B cell (primary cell): ENCODE data around the gene TMEM182. TPM values are rescaled to one million over a fixed set of nuclear protein-coding genes. Genes with fewer than 3 reads are reported as not detected.

Experiments
- ATAC-seq: fragments of 200-7000 bp; cut with Tn5 transposase; one replicate; pipeline ENCODE4 v1.10.0; 2021; ENCODE audit warnings: low read depth, mild to moderate bottlenecking, moderate number of reproducible peaks, moderate library complexity
- CTCF ChIA-PET: fragments of 350-600 bp; sonication (Branson Sonifier 250); formaldehyde crosslinking; loops from one replicate; lab custom pipeline; 2021; ENCODE audit warnings: antibody characterized with exemption, inconsistent platforms; lab: Charles Lee
- POLR2A ChIA-PET: fragments of 350-600 bp; sonication (Branson Sonifier 250); formaldehyde crosslinking; loops from one replicate; lab custom pipeline; 2021; ENCODE audit warnings: antibody characterized with exemption; lab: Charles Lee
- DNase-seq: peaks from one replicate; pipeline ENCODE4 v3.0.0; 2013
- H2AFZ ChIP-seq: 2 replicates; pipeline ENCODE4 v1.6.1; 2012; ENCODE audit warnings: mild to moderate bottlenecking, low read depth, low read length; ENCODE audit not compliant: insufficient read depth, poor library complexity, severe bottlenecking
- H3K27ac ChIP-seq, 2 donors: 1 replicate in 1 of 2; 2 replicates in 1 of 2; pipeline ENCODE4 v1.5.1; 2012 to 2013; ENCODE audit warnings: low read length in 2 of 2, mild to moderate bottlenecking in 2 of 2, moderate library complexity in 1 of 2
- H3K27me3 ChIP-seq, 4 experiments: fragments of 200-600 bp in 1 of 4; sonication (generic) in 1 of 4; replicated peaks in 1 of 4; 1 replicate in 2 of 4; 2 replicates in 2 of 4; pipeline versions ENCODE4 v1.6.1 to v1.7.0; 2013 to 2016; ENCODE audit warnings: low read length in 3 of 4, mild to moderate bottlenecking in 2 of 4, mixed read lengths in 1 of 4, moderate library complexity in 1 of 4; ENCODE audit not compliant: insufficient read depth in 4 of 4, control insufficient read depth in 3 of 4; ENCODE audit errors: control extremely low read depth in 1 of 4
- H3K36me3 ChIP-seq, 2 experiments: replicated peaks in 1 of 2; 1 replicate in 1 of 2; 2 replicates in 1 of 2; pipeline versions ENCODE4 v1.6.1 to v1.7.1; 2013; ENCODE audit warnings: low read length in 1 of 2; ENCODE audit not compliant: insufficient read depth in 2 of 2, control insufficient read depth in 1 of 2; ENCODE audit errors: control extremely low read depth in 1 of 2, extremely low read depth in 1 of 2
- H3K4me1 ChIP-seq, 2 donors: fragments of 200-600 bp in 1 of 2; sonication (generic) in 1 of 2; 1 replicate in 1 of 2; 2 replicates in 1 of 2; pipeline versions ENCODE4 v1.5.1 to v1.6.1; 2013 to 2017; ENCODE audit warnings: low read length in 2 of 2; ENCODE audit not compliant: control insufficient read depth in 2 of 2, insufficient read depth in 2 of 2
- H3K4me2 ChIP-seq: replicated peaks from 2 replicates; pipeline ENCODE3; 2012; ENCODE audit warnings: mild to moderate bottlenecking, low read depth, low read length; ENCODE audit not compliant: poor library complexity, severe bottlenecking
- H3K4me3 ChIP-seq, 5 experiments: fragments of 200-600 bp in 1 of 5; sonication (generic) in 1 of 5; 1 replicate in 3 of 5; 2 replicates in 2 of 5; pipeline versions ENCODE4 v1.5.1 to v1.7.0; 2011 to 2016; ENCODE audit warnings: low read length in 4 of 5, mild to moderate bottlenecking in 4 of 5, low read depth in 2 of 5, control low read depth in 1 of 5, moderate library complexity in 1 of 5; ENCODE audit not compliant: insufficient read depth in 1 of 5; ENCODE audit errors: control extremely low read depth in 1 of 5, extremely low read depth in 1 of 5
- H3K79me2 ChIP-seq: fragments of 200-600 bp; sonication (generic); one replicate; pipeline ENCODE4 v1.6.0; 2016; ENCODE audit warnings: low read length; ENCODE audit not compliant: control insufficient read depth, insufficient read depth
- H3K9ac ChIP-seq: fragments of 200-600 bp; sonication (generic); 2 replicates; pipeline ENCODE4 v1.6.1; 2017; ENCODE audit warnings: mild to moderate bottlenecking, low read length, moderate library complexity
- H3K9me3 ChIP-seq, 3 donors: one replicate each; pipeline versions ENCODE4 v1.6.1 to v1.7.1; 2013; ENCODE audit warnings: low read length in 2 of 3; ENCODE audit not compliant: control insufficient read depth in 2 of 3, insufficient read depth in 1 of 3; ENCODE audit errors: control extremely low read depth in 1 of 3
- H4K20me1 ChIP-seq: 2 replicates; pipeline ENCODE4 v1.6.0; 2012; ENCODE audit warnings: mild to moderate bottlenecking, low read length; ENCODE audit not compliant: insufficient read depth, control insufficient read depth, poor library complexity, severe bottlenecking
- H3K27ac Mint-ChIP-seq: one replicate; pipeline ENCODE4 v1.8.0; 2021; ENCODE audit warnings: mixed read lengths
- H3K27me3 Mint-ChIP-seq: one replicate; pipeline ENCODE4 v1.8.0; 2021; ENCODE audit warnings: mixed read lengths
- H3K4me1 Mint-ChIP-seq: one replicate; pipeline ENCODE4 v1.8.0; 2021; ENCODE audit warnings: mixed read lengths
- H3K4me3 Mint-ChIP-seq: one replicate; pipeline ENCODE4 v1.8.0; 2021; ENCODE audit warnings: mixed read lengths
- H3K9me3 Mint-ChIP-seq: one replicate; pipeline ENCODE4 v1.8.0; 2022; ENCODE audit warnings: mixed read lengths; ENCODE audit not compliant: insufficient read depth
- EZH2 ChIP-seq: IDR thresholded peaks from 2 replicates; pipeline ENCODE4 v1.6.1; 2012; ENCODE audit warnings: borderline replicate concordance, low read depth, mild to moderate bottlenecking, moderate library complexity, low read length; ENCODE audit not compliant: insufficient read depth, poor library complexity, severe bottlenecking
- WGBS: methylation state at CpG from one replicate; pipeline ENCODE4 v1.1.5; 2013; ENCODE audit warnings: missing lambda C conversion rate; ENCODE audit not compliant: insufficient coverage; 5-methylcytosine and 5-hydroxymethylcytosine counted together
- intact Hi-C: fragments of 100-400 bp; cut with micrococcal nuclease; formaldehyde crosslinking; loops from one replicate; pipeline ENCODE4 v1.10.0; 2022
- polyA plus RNA-seq: library from polyadenylated mRNA; depleted of rRNA; stranded (reverse); fragments of >200 nt; gene quantifications from 2 replicates; pipeline ENCODE4 v1.2.3, GENCODE V29; 2012
- total RNA-seq, 2 donors: library from RNA; stranded (reverse); fragments of 120-200 nt in 1 of 2; gene quantifications; 1 replicate in 1 of 2; 2 replicates in 1 of 2; pipeline versions ENCODE4 v1.2.3 to v1.2.4, GENCODE V29; 2013 to 2022
- TF ChIP-seq, protein P1 (sequence below): fragments of 200-600 bp; IDR thresholded peaks from one replicate; pipeline ENCODE4 v1.8.0; 2022; ENCODE audit warnings: antibody characterized with exemption, mild to moderate bottlenecking

The TMEM182 gene
- total and polyA plus RNA-seq, 2 donors (not counting 1 experiment from before 2014, with no cell fraction given): 3.8 to 6.5 TPM

DNA sequence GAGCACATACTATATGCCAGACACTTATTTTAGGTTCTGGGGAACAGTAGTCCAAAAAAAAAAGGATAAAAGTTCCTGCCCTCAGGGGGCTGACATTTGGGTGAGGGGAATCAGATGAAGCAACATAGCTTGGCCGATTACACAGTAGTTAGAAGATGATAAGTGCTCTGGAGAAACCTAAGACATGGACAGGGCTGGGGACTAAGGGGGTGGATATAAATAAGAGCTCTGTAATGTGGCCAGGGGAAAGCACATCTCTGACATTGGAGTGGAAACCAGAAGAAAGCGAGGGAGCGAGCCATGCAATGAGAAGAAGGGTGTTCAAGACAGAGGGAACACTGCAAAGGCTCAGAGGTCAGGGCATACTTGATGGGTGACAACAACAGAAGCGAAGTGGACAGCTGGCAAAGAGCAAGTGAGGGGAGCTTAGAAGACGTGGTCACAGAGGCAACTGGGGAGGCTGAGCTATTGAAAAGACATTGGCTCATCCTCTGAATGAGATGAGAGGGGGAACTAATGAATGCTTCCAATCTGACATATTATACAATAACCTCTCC lies 11.4 kb downstream of the TMEM182 start:
- no peaks in the 10 kb centered on the region for H3K9me3 Mint-ChIP-seq
- no peak overlapping the region for H3K9ac ChIP-seq

DNA sequence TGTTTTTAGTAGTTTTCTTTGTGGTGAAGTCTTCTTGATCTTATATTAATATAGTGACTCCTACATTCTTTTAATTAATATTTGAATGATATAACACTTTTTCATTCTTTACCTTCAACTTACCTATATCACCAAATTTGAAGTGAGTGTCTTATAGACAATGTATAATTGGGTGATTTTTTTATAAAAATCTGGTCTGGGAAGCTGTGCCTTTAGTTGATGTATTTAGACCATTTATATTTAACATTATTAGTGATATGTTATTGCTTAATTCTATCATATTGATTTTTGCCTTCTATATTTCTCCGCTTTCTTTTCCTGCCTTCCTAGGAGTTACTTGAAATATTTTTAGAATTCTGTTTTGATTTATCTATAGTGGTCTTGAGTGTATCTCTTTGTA lies 16.4 kb downstream of the TMEM182 start:
- Histone ChIP-seq H3K9me3 (no peaks in the 10 kb centered on the region), H3K27ac (no peak overlapping the region), H3K4me2 (no peak overlapping the region), H3K27me3 (no peaks in the 10 kb centered on the region), H3K9ac (no peak overlapping the region), H3K36me3 (no peaks in the 10 kb centered on the region), H3K4me1 (no peaks in the 10 kb centered on the region), H2AFZ (no peak overlapping the region), H3K79me2 (no peaks in the 10 kb centered on the region), H3K4me3 (no peak overlapping the region), H4K20me1 (no peaks in the 10 kb centered on the region)
- TF ChIP-seq, protein P1, sequence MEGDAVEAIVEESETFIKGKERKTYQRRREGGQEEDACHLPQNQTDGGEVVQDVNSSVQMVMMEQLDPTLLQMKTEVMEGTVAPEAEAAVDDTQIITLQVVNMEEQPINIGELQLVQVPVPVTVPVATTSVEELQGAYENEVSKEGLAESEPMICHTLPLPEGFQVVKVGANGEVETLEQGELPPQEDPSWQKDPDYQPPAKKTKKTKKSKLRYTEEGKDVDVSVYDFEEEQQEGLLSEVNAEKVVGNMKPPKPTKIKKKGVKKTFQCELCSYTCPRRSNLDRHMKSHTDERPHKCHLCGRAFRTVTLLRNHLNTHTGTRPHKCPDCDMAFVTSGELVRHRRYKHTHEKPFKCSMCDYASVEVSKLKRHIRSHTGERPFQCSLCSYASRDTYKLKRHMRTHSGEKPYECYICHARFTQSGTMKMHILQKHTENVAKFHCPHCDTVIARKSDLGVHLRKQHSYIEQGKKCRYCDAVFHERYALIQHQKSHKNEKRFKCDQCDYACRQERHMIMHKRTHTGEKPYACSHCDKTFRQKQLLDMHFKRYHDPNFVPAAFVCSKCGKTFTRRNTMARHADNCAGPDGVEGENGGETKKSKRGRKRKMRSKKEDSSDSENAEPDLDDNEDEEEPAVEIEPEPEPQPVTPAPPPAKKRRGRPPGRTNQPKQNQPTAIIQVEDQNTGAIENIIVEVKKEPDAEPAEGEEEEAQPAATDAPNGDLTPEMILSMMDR: no peak
- TF ChIP-seq EZH2: no peak
- H3K9me3 Mint-ChIP-seq: no peaks in the 10 kb centered on the region
- intact Hi-C loops: no loop called here
- H3K27ac Mint-ChIP-seq: no peak overlapping the region
- ATAC-seq: no peak
- H3K4me3 Mint-ChIP-seq: no peak overlapping the region
- H3K4me1 Mint-ChIP-seq: no peaks in the 10 kb centered on the region
- no peak for DNase-seq
- POLR2A ChIA-PET: no interaction called here
- WGBS: no CpG with 5 or more reads among the region's 1 CpG
- CTCF ChIA-PET: interaction anchor here (0.9 kb wide), 1 partner anchor 25 kb away, joined by 4 read pairs; no protein-coding TSS in a partner anchor
- no peaks in the 10 kb centered on the region for H3K27me3 Mint-ChIP-seq

More for the DNA sequence above, 11.4 kb downstream of the TMEM182 start:
- no peak overlapping the region for H3K4me2 ChIP-seq
- POLR2A ChIA-PET: no interaction called here
- CTCF ChIA-PET: interaction anchor here (1.2 kb wide), 1 partner anchor 19 kb away, joined by 3 read pairs; no protein-coding TSS in a partner anchor
- H3K4me1 Mint-ChIP-seq: no peaks in the 10 kb centered on the region
- intact Hi-C loops: no loop called here
- no peaks in the 10 kb centered on the region for H4K20me1 ChIP-seq
- no peak overlapping the region for H3K27ac ChIP-seq
- no peaks in the 10 kb centered on the region for H3K27me3 Mint-ChIP-seq
- no peaks in the 10 kb centered on the region for H3K27me3 ChIP-seq
- no peak for DNase-seq
- H3K36me3 ChIP-seq: peaks cover 3 to 10% of the 10 kb centered on the region in 2 experiments
- no peaks in the 10 kb centered on the region for H3K9me3 ChIP-seq
- H2AFZ ChIP-seq: no peak overlapping the region
- H3K4me3 ChIP-seq: no peak overlapping the region
- H3K4me3 Mint-ChIP-seq: no peak overlapping the region
- ATAC-seq: no peak
- WGBS: 100% methylated on average over 5 of the region's 5 CpGs
- H3K4me1 ChIP-seq: no peaks in the 10 kb centered on the region
- H3K27ac Mint-ChIP-seq: no peak overlapping the region
- no peak for TF ChIP-seq EZH2
- TF ChIP-seq, protein P1: no peak
- H3K79me2 ChIP-seq: no peaks in the 10 kb centered on the region
